ENCODE measurements around the gene CAMKMT.

CAMKMT gene

GRCh38 chr2:44770221-44771195, 408.8 kb downstream of the CAMKMT start:
- H2AFZ ChIP-seq (ENCODE audit: low read length), result no peak overlapping the region
- no peak overlapping the region for H3K4me3 ChIP-seq (ENCODE audit: low read depth, low read length, poor library complexity, severe bottlenecking)
- H3K4me1 ChIP-seq (ENCODE audit: insufficient read depth, low read length, severe bottlenecking), result no peaks in the 10 kb centered on the region
- H3K27me3 ChIP-seq (ENCODE audit: insufficient read depth, low read length), result no peaks in the 10 kb centered on the region
- no peak overlapping the region for H3K4me2 ChIP-seq (ENCODE audit: low read length)
- no peaks in the 10 kb centered on the region for H4K20me1 ChIP-seq (ENCODE audit: insufficient read depth, low read length)
- H3F3A ChIP-seq (ENCODE audit: insufficient read depth, low read length), result no peaks in the 10 kb centered on the region
- no peaks in the 10 kb centered on the region for H3K9me3 ChIP-seq (ENCODE audit: low read length)
- TF ChIP-seq CTCF (IDR thresholded peaks at IDR 0.05; ENCODE audit: low read length) (peak; percentile 17; the same call in 1 of the 2 replicates), EZH2 (IDR thresholded peaks at IDR 0.05; ENCODE audit: borderline replicate concordance, low read length) (no peak)
- H3K36me3 ChIP-seq (ENCODE audit: insufficient read depth, low read length), result no peaks in the 10 kb centered on the region
- no peaks in the 10 kb centered on the region for H3K79me2 ChIP-seq (ENCODE audit: insufficient read depth, low read length)
- no peak overlapping the region for H3K27ac ChIP-seq (ENCODE audit: low read depth, low read length, poor library complexity, severe bottlenecking)
- H3K9me2 ChIP-seq (ENCODE audit: low read depth, low read length), result no peaks in the 10 kb centered on the region
- no peak overlapping the region for H3K9ac ChIP-seq (ENCODE audit: low read length)

GRCh38 chr2:44771522-44771921, 409.8 kb downstream of the CAMKMT start:
- Histone ChIP-seq H3K4me1 (ENCODE audit: insufficient read depth, low read length, severe bottlenecking) (no peaks in the 10 kb centered on the region), H3F3A (ENCODE audit: insufficient read depth, low read length) (no peaks in the 10 kb centered on the region), H3K27ac (ENCODE audit: low read depth, low read length, poor library complexity, severe bottlenecking) (no peak overlapping the region)

GRCh38 chr2:44772131-44772530, 410.4 kb downstream of the CAMKMT start:
- Histone ChIP-seq H3K27ac (ENCODE audit: low read depth, low read length, poor library complexity, severe bottlenecking) (no peak overlapping the region), H3K36me3 (ENCODE audit: insufficient read depth, low read length) (no peaks in the 10 kb centered on the region), H3K4me3 (ENCODE audit: low read depth, low read length, poor library complexity, severe bottlenecking) (no peak overlapping the region), H4K20me1 (ENCODE audit: insufficient read depth, low read length) (no peaks in the 10 kb centered on the region), H3K27me3 (ENCODE audit: insufficient read depth, low read length) (no peaks in the 10 kb centered on the region), H2AFZ (ENCODE audit: low read length) (no peak overlapping the region), H3K79me2 (ENCODE audit: insufficient read depth, low read length) (no peaks in the 10 kb centered on the region), H3K9me2 (ENCODE audit: low read depth, low read length) (no peaks in the 10 kb centered on the region), H3K9me3 (ENCODE audit: low read length) (no peaks in the 10 kb centered on the region), H3K4me1 (ENCODE audit: insufficient read depth, low read length, severe bottlenecking) (no peaks in the 10 kb centered on the region), H3K9ac (ENCODE audit: low read length) (no peak overlapping the region), H3K4me2 (ENCODE audit: low read length) (no peak overlapping the region), H3F3A (ENCODE audit: insufficient read depth, low read length) (no peaks in the 10 kb centered on the region)
- TF ChIP-seq CTCF (IDR thresholded peaks at IDR 0.05; ENCODE audit: low read length) (no peak), EZH2 (IDR thresholded peaks at IDR 0.05; ENCODE audit: borderline replicate concordance, low read length) (no peak)

More at GRCh38 chr2:44771522-44771921, 409.8 kb downstream of the CAMKMT start:
- Histone ChIP-seq H3K36me3 (ENCODE audit: insufficient read depth, low read length) (no peaks in the 10 kb centered on the region), H3K9me2 (ENCODE audit: low read depth, low read length) (no peaks in the 10 kb centered on the region), H3K4me2 (ENCODE audit: low read length) (no peak overlapping the region), H2AFZ (ENCODE audit: low read length) (no peak overlapping the region), H4K20me1 (ENCODE audit: insufficient read depth, low read length) (no peaks in the 10 kb centered on the region), H3K4me3 (ENCODE audit: low read depth, low read length, poor library complexity, severe bottlenecking) (no peak overlapping the region), H3K27me3 (ENCODE audit: insufficient read depth, low read length) (no peaks in the 10 kb centered on the region), H3K9me3 (ENCODE audit: low read length) (no peaks in the 10 kb centered on the region), H3K79me2 (ENCODE audit: insufficient read depth, low read length) (no peaks in the 10 kb centered on the region), H3K9ac (ENCODE audit: low read length) (no peak overlapping the region)
- TF ChIP-seq EZH2 (IDR thresholded peaks at IDR 0.05; ENCODE audit: borderline replicate concordance, low read length), result no peak
- no peak for TF ChIP-seq CTCF (IDR thresholded peaks at IDR 0.05; ENCODE audit: low read length)
